Muscle of leg (tissue), 11 donors: ENCODE results near the gene SRGAP3. TPM values are rescaled to one million over a fixed set of nuclear protein-coding genes. Genes with fewer than 3 reads are reported as not detected.

Experiments
- DNase-seq: peaks from one replicate; pipeline ENCODE4 v3.0.0; 2013
- H3K27ac ChIP-seq: one replicate; pipeline ENCODE4 v1.5.1; 2013; ENCODE audit warnings: mild to moderate bottlenecking, low read length, control low read depth
- H3K27me3 ChIP-seq: one replicate; pipeline ENCODE4 v1.6.1; 2013; ENCODE audit warnings: low read length; ENCODE audit not compliant: control insufficient read depth, insufficient read depth
- H3K36me3 ChIP-seq: one replicate; pipeline ENCODE4 v1.6.1; 2013; ENCODE audit warnings: low read length; ENCODE audit not compliant: control insufficient read depth, insufficient read depth
- H3K4me1 ChIP-seq: one replicate; pipeline ENCODE4 v1.6.1; 2013; ENCODE audit warnings: low read length; ENCODE audit not compliant: control insufficient read depth, insufficient read depth
- H3K4me3 ChIP-seq: one replicate; pipeline ENCODE4 v1.5.1; 2013; ENCODE audit warnings: low read length, control low read depth
- H3K9me3 ChIP-seq: replicated peaks from 2 replicates; pipeline ENCODE4 v1.6.1; 2013; ENCODE audit warnings: low read depth, low read length; ENCODE audit not compliant: control insufficient read depth
- WGBS: methylation state at CpG from one replicate; pipeline ENCODE4 v1.1.5; 2013; ENCODE audit warnings: missing lambda C conversion rate; ENCODE audit not compliant: insufficient coverage; 5-methylcytosine and 5-hydroxymethylcytosine counted together
- polyA plus RNA-seq, 8 donors: library from polyadenylated mRNA; unstranded; fragments of 120-200 nt; gene quantifications; one replicate each; pipeline versions ENCODE4 v1.2.1 to v1.2.3, GENCODE V29; 2013; ENCODE audit warnings: inconsistent platforms in 1 of 8, low replicate concordance in 1 of 8; ENCODE audit not compliant: insufficient read length in 8 of 8, insufficient read depth in 1 of 8
- total RNA-seq: library from RNA; stranded (reverse); fragments of 120-200 nt; gene quantifications from one replicate; pipeline ENCODE4 v1.2.4, GENCODE V29; 2013

Gene SRGAP3
- total and polyA plus RNA-seq, 9 donors: 16.2 to 25.7 (median 20.2) TPM

DNA sequence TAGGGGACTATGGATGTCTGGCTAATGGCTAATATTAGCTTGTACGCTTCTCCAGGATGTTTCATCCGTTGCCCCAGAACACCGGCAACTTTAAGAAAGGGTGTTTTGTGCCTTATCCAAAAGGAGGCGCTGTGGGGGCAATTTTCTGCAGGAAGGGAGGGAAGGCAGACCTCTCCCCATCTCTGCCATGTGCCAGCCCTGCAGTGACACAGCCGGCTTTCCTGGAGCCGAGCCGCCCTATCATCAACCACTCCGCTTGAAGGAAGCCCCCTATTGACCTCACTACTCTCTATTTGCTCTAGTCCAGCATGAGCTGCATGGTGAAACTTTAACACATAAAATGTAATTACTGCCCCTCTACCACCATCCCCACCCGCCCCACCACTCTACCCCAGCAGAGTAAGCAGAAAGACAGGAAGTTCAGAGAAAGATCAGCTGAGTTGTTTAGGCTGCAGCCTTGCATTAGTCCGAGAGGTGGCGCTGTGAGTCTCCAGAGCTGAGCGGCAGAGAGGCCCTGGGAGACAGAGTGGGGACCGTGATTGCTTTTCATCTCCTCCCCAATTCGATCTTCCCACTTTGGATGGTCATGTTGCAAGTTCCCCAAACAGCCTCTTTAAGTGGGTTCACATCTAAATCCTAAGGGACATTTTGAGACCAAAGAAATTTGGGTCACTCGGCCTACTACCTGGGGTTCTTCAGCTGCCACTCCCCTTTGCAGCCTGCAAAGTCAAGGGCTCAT is 261.6 kb downstream of the SRGAP3 start:
- WGBS: 33% methylated on average over 11 of the region's 15 CpGs
- DNase-seq: peak; percentile 81

GRCh38 chr3:8987226-8987625 is 262.2 kb downstream of the SRGAP3 start:
- H3K4me1 ChIP-seq: peaks cover 33% of the 10 kb centered on the region
- 100% methylated on average over 2 of the region's 6 CpGs for WGBS
- no peaks in the 10 kb centered on the region for H3K27me3 ChIP-seq
- no peak overlapping the region for H3K27ac ChIP-seq
- no peak overlapping the region for H3K4me3 ChIP-seq
- DNase-seq: no peak
- no peaks in the 10 kb centered on the region for H3K9me3 ChIP-seq
- H3K36me3 ChIP-seq: peaks cover 27% of the 10 kb centered on the region

More for the DNA sequence above, 261.6 kb downstream of the SRGAP3 start:
- no peaks in the 10 kb centered on the region for H3K9me3 ChIP-seq
- H3K27ac ChIP-seq: no peak overlapping the region
- no peak overlapping the region for H3K4me3 ChIP-seq
- H3K36me3 ChIP-seq: peaks cover 27% of the 10 kb centered on the region
- peaks cover 33% of the 10 kb centered on the region for H3K4me1 ChIP-seq
- no peaks in the 10 kb centered on the region for H3K27me3 ChIP-seq

- Histone ChIP-seq H3K36me3 (peaks cover 27% of the 10 kb centered on the region), H3K27me3 (no peaks in the 10 kb centered on the region), H3K4me3 (no peak overlapping the region), H3K9me3 (no peaks in the 10 kb centered on the region), H3K27ac (no peak overlapping the region), H3K4me1 (peaks cover 33% of the 10 kb centered on the region)
- DNase-seq: no peak
- 96% methylated on average over 3 of the region's 6 CpGs for WGBS
Observed at GRCh38 chr3:8986741-8987140, 262.7 kb downstream of the SRGAP3 start.

- Histone ChIP-seq H3K4me3 (no peak overlapping the region), H3K36me3 (peaks cover 20% of the 10 kb centered on the region), H3K4me1 (peaks cover 26% of the 10 kb centered on the region), H3K27me3 (no peaks in the 10 kb centered on the region), H3K9me3 (no peaks in the 10 kb centered on the region), H3K27ac (no peak overlapping the region)
- DNase-seq: no peak
- WGBS: 82% methylated on average over 8 of the region's 9 CpGs
Observed at GRCh38 chr3:8985876-8986275, 263.6 kb downstream of the SRGAP3 start.

- Histone ChIP-seq H3K4me3 (no peak overlapping the region), H3K27ac (no peak overlapping the region), H3K27me3 (no peaks in the 10 kb centered on the region), H3K9me3 (no peaks in the 10 kb centered on the region), H3K36me3 (peaks cover 16% of the 10 kb centered on the region), H3K4me1 (peaks cover 22% of the 10 kb centered on the region)
- DNase-seq: no peak
- WGBS: 95% methylated on average over 37 of the region's 37 CpGs
Observed at GRCh38 chr3:8985411-8985831, 264.0 kb downstream of the SRGAP3 start.

GRCh38 chr3:8984526-8984925 is 264.9 kb downstream of the SRGAP3 start:
- H3K27ac ChIP-seq: no peak overlapping the region
- no peak overlapping the region for H3K4me3 ChIP-seq
- no peak for DNase-seq
- WGBS: no CpG with 5 or more reads among the region's 7 CpGs
- peaks cover 19% of the 10 kb centered on the region for H3K4me1 ChIP-seq
- peaks cover 7% of the 10 kb centered on the region for H3K36me3 ChIP-seq
- H3K9me3 ChIP-seq: no peaks in the 10 kb centered on the region
- no peaks in the 10 kb centered on the region for H3K27me3 ChIP-seq

DNA sequence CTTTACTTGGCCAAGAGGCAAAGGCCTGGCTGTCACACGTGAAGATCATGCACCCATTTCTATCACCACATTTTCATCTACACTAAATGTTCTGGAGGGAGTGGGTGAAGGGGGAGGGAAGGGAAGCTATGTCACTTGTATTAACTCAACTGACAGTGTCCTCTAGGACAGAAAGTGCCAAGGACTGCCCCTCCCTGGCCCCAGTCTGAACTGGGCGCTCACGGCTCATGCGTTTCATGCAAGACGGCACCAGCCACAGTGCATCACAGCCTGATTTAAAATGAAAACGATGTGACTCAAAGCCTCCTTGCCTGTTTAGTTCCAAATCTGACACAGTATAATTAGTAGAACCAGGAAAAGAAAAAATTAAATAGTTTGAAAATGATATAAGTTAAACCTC is 265.4 kb downstream of the SRGAP3 start:
- DNase-seq: no peak
- Histone ChIP-seq H3K27me3 (no peaks in the 10 kb centered on the region), H3K9me3 (no peaks in the 10 kb centered on the region), H3K4me1 (peaks cover 16% of the 10 kb centered on the region), H3K4me3 (no peak overlapping the region), H3K27ac (no peak overlapping the region), H3K36me3 (peaks cover 7% of the 10 kb centered on the region)
- WGBS: no CpG with 5 or more reads among the region's 6 CpGs

DNA sequence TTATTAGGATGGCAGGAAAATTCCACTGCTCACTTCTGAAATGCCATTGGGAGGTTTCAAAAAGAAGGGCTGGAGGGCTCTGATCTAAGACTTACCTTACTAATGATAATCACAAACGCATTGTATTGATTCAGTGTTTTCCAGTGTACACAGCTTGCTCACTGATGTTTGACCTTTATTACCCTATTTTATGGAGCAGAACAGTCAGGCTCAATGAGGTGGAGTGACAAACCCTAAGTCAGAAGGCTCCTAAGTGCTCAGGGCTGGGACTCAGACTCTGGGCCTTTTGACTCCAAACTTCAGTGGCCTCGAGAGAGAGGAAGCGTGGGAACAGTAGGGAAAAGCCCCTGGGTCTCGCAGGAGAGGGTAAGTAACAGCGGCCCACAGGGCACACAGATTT is 265.9 kb downstream of the SRGAP3 start:
- H3K27me3 ChIP-seq: no peaks in the 10 kb centered on the region
- no peak for DNase-seq
- 87% methylated on average over 5 of the region's 5 CpGs for WGBS

DNA sequence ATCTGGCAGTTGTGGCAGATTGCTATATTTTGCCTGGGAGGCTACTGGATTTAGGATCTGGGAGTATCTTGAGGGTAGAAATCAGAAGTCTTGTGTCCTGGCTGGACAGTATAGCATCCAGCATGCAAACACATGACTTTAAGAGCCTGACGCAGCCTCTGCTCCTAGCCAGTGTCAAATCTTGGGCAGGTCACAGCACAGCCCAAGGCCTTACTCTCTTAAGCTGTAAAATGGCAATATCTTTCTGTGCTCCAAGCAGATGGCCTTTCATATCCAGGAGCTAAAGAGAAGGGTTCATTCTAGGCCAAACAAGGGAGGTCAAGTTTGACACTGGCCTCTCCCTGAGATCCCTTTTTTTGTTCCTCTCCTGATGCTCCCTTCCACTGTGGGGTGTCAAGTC is 266.4 kb downstream of the SRGAP3 start:
- Histone ChIP-seq H3K9me3 (no peaks in the 10 kb centered on the region), H3K4me3 (no peak overlapping the region), H3K4me1 (peaks cover 6% of the 10 kb centered on the region), H3K36me3 (peaks cover 7% of the 10 kb centered on the region), H3K27ac (no peak overlapping the region), H3K27me3 (no peaks in the 10 kb centered on the region)
- 60% methylated on average over 1 of the region's 1 CpG for WGBS
- DNase-seq: no peak

More for the DNA sequence above, 265.9 kb downstream of the SRGAP3 start:
- peaks cover 11% of the 10 kb centered on the region for H3K4me1 ChIP-seq
- no peak overlapping the region for H3K27ac ChIP-seq
- no peaks in the 10 kb centered on the region for H3K9me3 ChIP-seq
- H3K36me3 ChIP-seq: peaks cover 7% of the 10 kb centered on the region
- H3K4me3 ChIP-seq: no peak overlapping the region

GRCh38 chr3:8982509-8982908 is 266.9 kb downstream of the SRGAP3 start:
- Histone ChIP-seq H3K27me3 (no peaks in the 10 kb centered on the region), H3K9me3 (no peaks in the 10 kb centered on the region), H3K36me3 (peaks cover 7% of the 10 kb centered on the region), H3K4me1 (peaks cover under 1% of the 10 kb centered on the region), H3K4me3 (no peak overlapping the region), H3K27ac (no peak overlapping the region)
- WGBS: 0% methylated on average over 2 of the region's 5 CpGs
- DNase-seq: peak; percentile 82
